Caco-2 (cell line): ENCODE measurements around the gene TOX3. TPM values are rescaled to one million over a fixed set of nuclear protein-coding genes. Genes with fewer than 3 reads are reported as not detected.

Source experiments
- BruUV-seq: library from RNA; stranded (reverse); fragments of 400-500 nt; replicated peaks from 2 replicates; lab custom pipeline; 2021; lab: Mats Ljungman, UMichigan
- CTCF ChIA-PET: fragments of 300-600 bp; sonication (Branson Sonifier 250); formaldehyde crosslinking; loops from one replicate; lab custom pipeline; 2022; ENCODE audit warnings: antibody characterized with exemption; lab: Charles Lee
- POLR2A ChIA-PET: fragments of 300-600 bp; sonication (Branson Sonifier 250); formaldehyde crosslinking; loops from one replicate; lab custom pipeline; 2022; ENCODE audit warnings: antibody characterized with exemption; lab: Charles Lee
- DNase-seq, 2 experiments: peaks; one replicate each; pipeline versions ENCODE4 v3.0.0 to v3.0.0-alpha.2; 2020 to 2022
- H3K27me3 ChIP-seq: replicated peaks from 2 replicates; pipeline ENCODE4 v1.6.0; 2011; ENCODE audit warnings: low read length; ENCODE audit not compliant: control insufficient read depth, insufficient read depth
- H3K36me3 ChIP-seq: 2 replicates; pipeline ENCODE4 v1.5.1; 2011; ENCODE audit warnings: low read length; ENCODE audit not compliant: control insufficient read depth, insufficient read depth
- H3K4me1 ChIP-seq: fragments of 250-450 bp; sonication (Bioruptor Pico); 2 replicates; pipeline ENCODE4 v1.5.1; 2020; ENCODE audit warnings: mild to moderate bottlenecking
- H3K4me3 ChIP-seq: 2 replicates; pipeline ENCODE4 v1.5.1; 2011; ENCODE audit warnings: low read depth, mild to moderate bottlenecking, control low read depth, low read length
- H3K9me3 ChIP-seq: fragments of 250-450 bp; sonication (Bioruptor Pico); 2 replicates; pipeline ENCODE4 v1.5.1; 2020; ENCODE audit warnings: mild to moderate bottlenecking, moderate library complexity
- H3K27ac Mint-ChIP-seq: one replicate; pipeline ENCODE4 v1.8.0; 2022; ENCODE audit warnings: mixed read lengths; ENCODE audit not compliant: unreplicated experiment
- H3K27me3 Mint-ChIP-seq: one replicate; pipeline ENCODE4 v1.8.0; 2022; ENCODE audit warnings: mixed read lengths; ENCODE audit not compliant: insufficient read depth, unreplicated experiment
- H3K36me3 Mint-ChIP-seq: one replicate; pipeline ENCODE4 v1.8.0; 2022; ENCODE audit warnings: mild to moderate bottlenecking, mixed read lengths; ENCODE audit not compliant: insufficient read depth, unreplicated experiment
- H3K4me1 Mint-ChIP-seq: one replicate; pipeline ENCODE4 v1.8.0; 2022; ENCODE audit warnings: low read depth, mixed read lengths; ENCODE audit not compliant: unreplicated experiment
- H3K4me3 Mint-ChIP-seq: one replicate; pipeline ENCODE4 v1.8.0; 2022; ENCODE audit warnings: mild to moderate bottlenecking, moderate library complexity, mixed read lengths; ENCODE audit not compliant: unreplicated experiment
- H3K9me3 Mint-ChIP-seq: one replicate; pipeline ENCODE4 v1.8.0; 2022; ENCODE audit warnings: mixed read lengths; ENCODE audit not compliant: unreplicated experiment
- intact Hi-C: fragments of 100-400 bp; cut with micrococcal nuclease; formaldehyde crosslinking; loops from one replicate; pipeline ENCODE4 v1.10.0; 2022; ENCODE audit not compliant: unreplicated experiment
- total RNA-seq: library from RNA; stranded (reverse); gene quantifications from 2 replicates; pipeline ENCODE4 v1.2.3, GENCODE V29; 2022
- TF ChIP-seq, protein P1 (sequence below), 2 experiments: fragments of 200-600 bp in 1 of 2; IDR thresholded peaks; 1 replicate in 1 of 2; 2 replicates in 1 of 2; pipeline versions ENCODE4 v1.5.1 to v1.8.0; 2011 to 2022; ENCODE audit warnings: antibody characterized with exemption in 1 of 2, control low read depth in 1 of 2, inconsistent platforms in 1 of 2, low read depth in 1 of 2, low read length in 1 of 2, mild to moderate bottlenecking in 1 of 2, moderate library complexity in 1 of 2; ENCODE audit not compliant: insufficient read depth in 1 of 2, severe bottlenecking in 1 of 2, unreplicated experiment in 1 of 2

Gene TOX3
- total RNA-seq, 1 experiment from 2014 or later = 3.6 TPM

DNA sequence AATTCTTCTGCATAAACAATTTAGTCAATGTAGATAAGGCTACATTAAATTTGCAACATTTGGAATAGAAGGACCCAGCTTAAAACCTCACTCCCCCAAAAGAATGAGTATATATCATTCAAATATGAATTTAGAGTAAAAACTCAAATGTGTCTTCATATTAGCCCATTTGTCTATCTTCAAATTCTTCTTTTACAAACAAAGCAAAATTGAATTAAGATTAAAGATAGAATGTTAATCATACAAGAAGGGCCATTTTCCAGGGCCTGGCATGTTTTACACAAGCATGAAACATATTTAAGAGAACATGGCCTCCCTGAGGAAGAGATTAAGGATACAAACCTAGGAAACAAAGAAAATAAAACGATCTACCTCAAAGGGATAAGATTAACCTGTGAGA, 8.4 kb downstream of the TOX3 start:
- Mint-ChIP-seq H3K4me3 (no peak overlapping the region), H3K27me3 (peaks cover under 1% of the 10 kb centered on the region), H3K9me3 (peaks cover 10% of the 10 kb centered on the region), H3K27ac (no peak overlapping the region), H3K4me1 (peaks cover 6% of the 10 kb centered on the region), H3K36me3 (no peaks in the 10 kb centered on the region)
- H3K36me3 ChIP-seq = no peaks in the 10 kb centered on the region
- BruUV-seq = no TSS peak
- intact Hi-C loops = no loop called here
- 0 out of 2 replicates have a peak, but pooled peaks cover 3% of the 10 kb centered on the region for H3K9me3 ChIP-seq
- H3K27me3 ChIP-seq = no peaks in the 10 kb centered on the region
- TF ChIP-seq, protein P1, sequence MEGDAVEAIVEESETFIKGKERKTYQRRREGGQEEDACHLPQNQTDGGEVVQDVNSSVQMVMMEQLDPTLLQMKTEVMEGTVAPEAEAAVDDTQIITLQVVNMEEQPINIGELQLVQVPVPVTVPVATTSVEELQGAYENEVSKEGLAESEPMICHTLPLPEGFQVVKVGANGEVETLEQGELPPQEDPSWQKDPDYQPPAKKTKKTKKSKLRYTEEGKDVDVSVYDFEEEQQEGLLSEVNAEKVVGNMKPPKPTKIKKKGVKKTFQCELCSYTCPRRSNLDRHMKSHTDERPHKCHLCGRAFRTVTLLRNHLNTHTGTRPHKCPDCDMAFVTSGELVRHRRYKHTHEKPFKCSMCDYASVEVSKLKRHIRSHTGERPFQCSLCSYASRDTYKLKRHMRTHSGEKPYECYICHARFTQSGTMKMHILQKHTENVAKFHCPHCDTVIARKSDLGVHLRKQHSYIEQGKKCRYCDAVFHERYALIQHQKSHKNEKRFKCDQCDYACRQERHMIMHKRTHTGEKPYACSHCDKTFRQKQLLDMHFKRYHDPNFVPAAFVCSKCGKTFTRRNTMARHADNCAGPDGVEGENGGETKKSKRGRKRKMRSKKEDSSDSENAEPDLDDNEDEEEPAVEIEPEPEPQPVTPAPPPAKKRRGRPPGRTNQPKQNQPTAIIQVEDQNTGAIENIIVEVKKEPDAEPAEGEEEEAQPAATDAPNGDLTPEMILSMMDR (IDR thresholded peaks at IDR 0.05; ENCODE audit: insufficient read depth in 1 of 2, low read depth in 1 of 2, low read length in 1 of 2, severe bottlenecking in 1 of 2, unreplicated experiment in 1 of 2) = no peak
- CTCF ChIA-PET = no interaction called here
- no peak for DNase-seq
- POLR2A ChIA-PET = no interaction called here
- no peak overlapping the region for H3K4me3 ChIP-seq
- 0 out of 2 replicates have a peak, but pooled peaks cover 2% of the 10 kb centered on the region for H3K4me1 ChIP-seq

DNA sequence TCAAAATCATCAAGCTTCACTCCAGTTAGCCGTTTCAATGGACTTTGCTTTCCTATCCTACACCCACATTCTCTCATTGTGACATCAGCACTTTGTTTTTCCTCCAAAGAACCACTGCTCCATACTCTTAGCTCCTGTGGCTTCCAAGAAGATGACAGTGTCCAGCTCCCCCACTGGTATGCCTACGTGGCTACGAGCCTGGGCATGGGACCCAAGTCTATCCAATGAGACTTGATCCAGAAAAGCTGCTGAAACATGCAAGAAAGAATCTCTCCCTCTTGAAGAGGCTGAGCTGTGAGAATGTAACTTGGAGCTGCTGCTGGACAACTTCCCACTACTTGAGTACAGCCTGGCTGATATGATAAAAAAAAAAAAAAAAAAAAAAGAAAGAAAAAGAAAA, 9.4 kb downstream of the TOX3 start:
- Mint-ChIP-seq H3K4me3 (no peak overlapping the region), H3K27ac (no peak overlapping the region), H3K36me3 (no peaks in the 10 kb centered on the region), H3K4me1 (peaks cover 6% of the 10 kb centered on the region), H3K27me3 (no peaks in the 10 kb centered on the region), H3K9me3 (peaks cover 10% of the 10 kb centered on the region)
- POLR2A ChIA-PET = interaction anchor here (0.6 kb wide), 1 partner anchor 25 kb away, joined by 6 read pairs; no protein-coding TSS in a partner anchor
- CTCF ChIA-PET = interaction anchor here (0.6 kb wide), 1 partner anchor 60 kb away, joined by 3 read pairs; no protein-coding TSS in a partner anchor
- 0 out of 2 replicates have a peak, but pooled peaks cover 2% of the 10 kb centered on the region for H3K4me1 ChIP-seq
- DNase-seq = no peak
- TF ChIP-seq, protein P1 (IDR thresholded peaks at IDR 0.05; ENCODE audit: insufficient read depth in 1 of 2, low read depth in 1 of 2, low read length in 1 of 2, severe bottlenecking in 1 of 2, unreplicated experiment in 1 of 2) = no peak
- H3K4me3 ChIP-seq = no peak overlapping the region
- 0 out of 2 replicates have a peak, but pooled peaks cover 3% of the 10 kb centered on the region for H3K9me3 ChIP-seq
- intact Hi-C loops = no loop called here
- no TSS peak for BruUV-seq
- H3K36me3 ChIP-seq = no peaks in the 10 kb centered on the region
- H3K27me3 ChIP-seq = no peaks in the 10 kb centered on the region

DNA sequence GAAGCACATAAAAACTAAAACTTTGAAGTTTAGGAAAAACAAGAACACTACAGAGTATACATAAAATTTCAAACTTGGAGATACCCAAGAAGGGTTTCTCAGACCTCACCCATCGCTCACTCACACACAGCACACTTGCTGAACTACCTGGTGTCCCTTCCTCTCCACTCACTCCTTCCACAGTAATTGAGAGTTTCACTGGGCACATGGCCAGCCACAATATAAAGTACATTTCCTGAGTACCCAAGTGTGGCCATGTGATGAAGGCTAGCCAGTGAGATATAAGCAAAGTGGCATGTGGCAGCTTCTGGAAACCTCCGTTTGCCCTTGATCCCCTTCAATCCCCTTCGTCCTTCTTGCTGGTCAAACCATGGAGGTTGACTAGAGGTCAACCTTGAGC, 11.9 kb downstream of the TOX3 start:
- TF ChIP-seq, protein P1 (IDR thresholded peaks at IDR 0.05; ENCODE audit: insufficient read depth in 1 of 2, low read depth in 1 of 2, low read length in 1 of 2, severe bottlenecking in 1 of 2, unreplicated experiment in 1 of 2) = no peak
- no TSS peak for BruUV-seq
- DNase-seq = no peak
- POLR2A ChIA-PET = no interaction called here
- Mint-ChIP-seq H3K27me3 (no peaks in the 10 kb centered on the region), H3K36me3 (no peaks in the 10 kb centered on the region), H3K9me3 (peaks cover 20% of the 10 kb centered on the region), H3K27ac (no peak overlapping the region), H3K4me1 (peaks cover 13% of the 10 kb centered on the region), H3K4me3 (no peak overlapping the region)
- H3K9me3 ChIP-seq = 0 out of 2 replicates have a peak, but pooled peaks cover 3% of the 10 kb centered on the region
- no peaks in the 10 kb centered on the region for H3K27me3 ChIP-seq
- intact Hi-C loops = no loop called here
- no peak overlapping the region for H3K4me3 ChIP-seq
- H3K36me3 ChIP-seq = no peaks in the 10 kb centered on the region
- 0 out of 2 replicates have a peak, but pooled peaks cover 2% of the 10 kb centered on the region for H3K4me1 ChIP-seq
- CTCF ChIA-PET = no interaction called here
